ENCODE data around the gene AADAT.

Gene AADAT

DNA sequence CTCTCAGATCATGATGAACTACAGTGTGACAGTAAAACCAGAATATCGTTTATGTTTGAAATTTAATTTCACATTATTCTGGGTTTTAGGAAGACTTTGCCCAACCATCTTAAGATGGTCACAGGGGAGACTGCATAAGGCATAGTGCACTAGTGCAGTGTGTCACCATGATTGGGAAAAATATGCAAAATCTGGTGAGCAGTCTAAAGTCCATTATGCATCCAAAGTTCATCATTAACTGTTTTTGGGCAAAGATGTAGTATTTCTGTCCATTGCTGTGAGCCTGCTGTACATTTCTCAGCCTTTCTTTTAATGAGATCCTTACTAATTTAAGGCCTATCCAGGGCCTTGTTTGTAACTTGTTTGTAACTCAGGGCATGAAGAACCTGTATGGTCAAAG is 52.3 kb downstream of the AADAT start:
- Mint-ChIP-seq H3K36me3 (ENCODE audit: low read depth) (no peaks in the 10 kb centered on the region), H3K9me3 (no peaks in the 10 kb centered on the region), H3K4me1 (no peaks in the 10 kb centered on the region), H3K27me3 (ENCODE audit: low read depth) (peaks cover 5% of the 10 kb centered on the region), H3K4me3 (no peak overlapping the region), H3K27ac (no peak overlapping the region)
- TF ChIP-seq CTCF (IDR thresholded peaks at IDR 0.05; ENCODE audit: unreplicated experiment in 3 of 3), result no peak

- Mint-ChIP-seq H3K36me3 (ENCODE audit: low read depth) (no peaks in the 10 kb centered on the region), H3K9me3 (no peaks in the 10 kb centered on the region)
- no peak for TF ChIP-seq CTCF (IDR thresholded peaks at IDR 0.05; ENCODE audit: unreplicated experiment in 3 of 3)
Observed at GRCh38 chr4:170035845-170036244, 53.9 kb downstream of the AADAT start.

GRCh38 chr4:170035231-170035630 is 54.5 kb downstream of the AADAT start:
- H3K27ac Mint-ChIP-seq, result no peak overlapping the region
- H3K4me3 Mint-ChIP-seq, result no peak overlapping the region
- no peaks in the 10 kb centered on the region for H3K4me1 Mint-ChIP-seq
- no peaks in the 10 kb centered on the region for H3K9me3 Mint-ChIP-seq
- peaks cover 13% of the 10 kb centered on the region for H3K27me3 Mint-ChIP-seq (ENCODE audit: low read depth)
- no peaks in the 10 kb centered on the region for H3K36me3 Mint-ChIP-seq (ENCODE audit: low read depth)
- no peak for TF ChIP-seq CTCF (IDR thresholded peaks at IDR 0.05; ENCODE audit: unreplicated experiment in 3 of 3)

More at GRCh38 chr4:170035845-170036244, 53.9 kb downstream of the AADAT start:
- no peak overlapping the region for H3K4me3 Mint-ChIP-seq
- no peaks in the 10 kb centered on the region for H3K4me1 Mint-ChIP-seq
- H3K27ac Mint-ChIP-seq, result no peak overlapping the region
- H3K27me3 Mint-ChIP-seq (ENCODE audit: low read depth), result peaks cover 12% of the 10 kb centered on the region

DNA sequence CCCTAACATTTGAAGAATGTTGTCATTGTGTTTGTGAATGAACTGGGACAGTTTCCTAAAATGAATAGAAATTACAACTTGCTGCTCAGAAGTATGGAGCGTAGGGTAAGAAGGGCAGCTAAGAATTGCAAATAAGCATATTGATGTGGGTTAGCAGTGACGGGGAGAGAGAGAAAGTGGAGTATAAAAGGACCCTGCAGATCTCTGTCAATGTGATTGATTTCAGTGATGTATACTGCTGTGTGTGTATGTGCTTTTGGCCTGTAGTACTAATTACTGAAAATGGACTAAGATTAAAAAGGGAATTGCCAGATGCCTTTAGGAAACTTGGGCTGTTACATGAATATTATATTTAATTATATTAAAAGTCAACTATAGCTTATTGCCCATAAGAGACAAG is 55.8 kb downstream of the AADAT start:
- Mint-ChIP-seq H3K9me3 (no peaks in the 10 kb centered on the region), H3K4me1 (no peaks in the 10 kb centered on the region), H3K27me3 (ENCODE audit: low read depth) (peaks cover 20% of the 10 kb centered on the region), H3K36me3 (ENCODE audit: low read depth) (no peaks in the 10 kb centered on the region), H3K4me3 (no peak overlapping the region), H3K27ac (no peak overlapping the region)
- TF ChIP-seq CTCF (IDR thresholded peaks at IDR 0.05; ENCODE audit: unreplicated experiment in 3 of 3), result no peak

DNA sequence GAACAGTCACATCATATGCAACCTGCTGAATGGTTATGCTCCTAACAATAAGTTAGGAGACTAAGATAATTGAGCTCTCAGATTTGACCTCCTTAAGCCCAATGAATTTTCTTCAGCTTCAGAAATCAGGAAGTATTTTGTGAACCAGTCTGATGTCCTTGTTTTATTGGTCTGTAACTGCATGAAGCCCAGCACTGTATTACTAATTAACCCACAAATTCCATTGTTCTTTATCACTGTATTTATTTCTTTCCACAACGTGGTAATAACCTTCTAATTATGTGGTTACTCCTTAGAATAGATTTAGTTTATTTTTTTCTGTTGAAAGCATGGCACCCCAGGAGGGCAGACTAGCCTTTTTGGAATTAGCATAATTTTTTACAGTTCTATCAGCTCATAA is 59.6 kb downstream of the AADAT start:
- Mint-ChIP-seq H3K36me3 (ENCODE audit: low read depth) (no peaks in the 10 kb centered on the region), H3K4me3 (no peak overlapping the region), H3K27ac (no peak overlapping the region), H3K4me1 (no peaks in the 10 kb centered on the region), H3K27me3 (ENCODE audit: low read depth) (peaks cover 44% of the 10 kb centered on the region), H3K9me3 (no peaks in the 10 kb centered on the region)
- TF ChIP-seq CTCF (IDR thresholded peaks at IDR 0.05; ENCODE audit: unreplicated experiment in 3 of 3), result no peak

- no peaks in the 10 kb centered on the region for H3K4me1 Mint-ChIP-seq
- H3K9me3 Mint-ChIP-seq, result no peaks in the 10 kb centered on the region
- H3K36me3 Mint-ChIP-seq (ENCODE audit: low read depth), result no peaks in the 10 kb centered on the region
- H3K27ac Mint-ChIP-seq, result peak overlapping the region; percentile 87 to 96 (median 95)
- TF ChIP-seq CTCF (IDR thresholded peaks at IDR 0.05; ENCODE audit: unreplicated experiment in 3 of 3), result no peak
- peaks cover 70% of the 10 kb centered on the region for H3K27me3 Mint-ChIP-seq (ENCODE audit: low read depth)
- H3K4me3 Mint-ChIP-seq, result peak overlapping the region; percentile 92 to 97 (median 95)
Observed at GRCh38 chr4:170027181-170027829, 62.5 kb downstream of the AADAT start.
